HepG2 (cell line): ENCODE measurements around the gene ATP6V0E1. TPM values are rescaled to one million over a fixed set of nuclear protein-coding genes. Genes with fewer than 3 reads are reported as not detected.

Experiments
- ATF2 ChIP-seq: sonication (generic); formaldehyde crosslinking; IDR thresholded peaks from 2 replicates; pipeline ENCODE4 v1.4.0; 2020; ENCODE audit warnings: missing genetic modification reagents
- CREB1 ChIP-seq, 2 experiments: fragments of 450-650 bp in 1 of 2; IDR thresholded peaks; 2 replicates each; pipeline ENCODE4 v1.6.1; 2016 to 2017; ENCODE audit warnings: control low read depth in 1 of 2, mild to moderate bottlenecking in 1 of 2, missing compliant biosample characterization in 1 of 2, missing genetic modification characterization in 1 of 2
- E2F5 ChIP-seq: sonication (generic); formaldehyde crosslinking; conservative IDR thresholded peaks from 2 replicates; pipeline ENCODE4 v1.4.0; 2020; ENCODE audit warnings: missing genetic modification reagents
- PCBP1 ChIP-seq: fragments of 200-400 bp; formaldehyde crosslinking; IDR thresholded peaks from 2 replicates; pipeline ENCODE4 v1.6.1; 2017; ENCODE audit warnings: mild to moderate bottlenecking, low read depth, low read length, borderline replicate concordance
- RERE ChIP-seq: IDR thresholded peaks from 2 replicates; pipeline ENCODE4 v1.6.1; 2016; ENCODE audit warnings: low read depth, missing genetic modification reagents, missing compliant biosample characterization
- SOX5 ChIP-seq: IDR thresholded peaks from 2 replicates; pipeline ENCODE4 v1.6.1; 2016; ENCODE audit warnings: borderline replicate concordance
- TFDP1 ChIP-seq: IDR thresholded peaks from 2 replicates; pipeline ENCODE4 v1.6.1; 2016; ENCODE audit warnings: missing compliant biosample characterization, missing genetic modification reagents, borderline replicate concordance
- ZFP41 ChIP-seq: sonication (generic); formaldehyde crosslinking; IDR thresholded peaks from 2 replicates; pipeline ENCODE4 v1.4.0; 2020; ENCODE audit warnings: mild to moderate bottlenecking, missing genetic modification reagents, borderline replicate concordance
- ZHX2 ChIP-seq, 2 experiments: sonication (generic) in 1 of 2; formaldehyde crosslinking in 1 of 2; IDR thresholded peaks; 2 replicates each; pipeline versions ENCODE4 v1.6.1 to v1.9.0; 2014 to 2022; ENCODE audit warnings: antibody characterized with exemption in 1 of 2, borderline replicate concordance in 1 of 2, inconsistent platforms in 1 of 2, low read depth in 1 of 2, missing genetic modification reagents in 1 of 2
- ZNF460 ChIP-seq: sonication (generic); formaldehyde crosslinking; IDR thresholded peaks from 2 replicates; pipeline ENCODE4 v1.5.1; 2020; ENCODE audit warnings: missing genetic modification reagents, mild to moderate bottlenecking, borderline replicate concordance
- polyA plus RNA-seq, 8 experiments: library from polyadenylated mRNA; depleted of rRNA in 3 of 8; stranded (reverse) in 7 of 8; unstranded in 1 of 8; fragments of >200 nt; fragmentation: Illumina TruSeq in 4 of 8; extraction: Trizol in 4 of 8; gene quantifications; 2 replicates each; pipeline versions ENCODE4 v1.2.1 to v1.2.3, GENCODE V29; 2011 to 2016; ENCODE audit warnings: low read depth in 4 of 8, missing spikeins in 1 of 8, mixed read lengths in 1 of 8; ENCODE audit not compliant: insufficient read depth in 1 of 8
- total RNA-seq, 5 experiments: library from RNA; depleted of rRNA; stranded (reverse); fragments of >200 nt; fragmentation: Illumina TruSeq; extraction: Trizol; gene quantifications; 2 replicates each; pipeline ENCODE4 v1.2.3, GENCODE V29; 2016; ENCODE audit warnings: low read depth in 1 of 5

The ATP6V0E1 gene
- total and polyA plus RNA-seq, 2 of the 13 experiments (the other 11 are each of a cell fraction or from before 2014, with no cell fraction given) = 143 to 215 TPM

GRCh38 chr5:172983542-172984243 is at the start of gene ATP6V0E1 (continued):
- no peak for TF ChIP-seq RERE (CRISPR knock-in tag)
- peak; percentile 41; the same call in 1 of the 2 replicates for TF ChIP-seq ATF2 (CRISPR knock-in tag)
- TF ChIP-seq TFDP1 (CRISPR knock-in tag) = peak; percentile 69; the same call in 1 of the 2 replicates
- TF ChIP-seq ZNF460 (CRISPR knock-in tag) = no peak
- 0 out of 2 replicates have a peak, but pooled peaks have one; percentile 35 for TF ChIP-seq CREB1 (IDR thresholded peaks at IDR 0.05)
- no peak for TF ChIP-seq CREB1 (CRISPR knock-in tag; IDR thresholded peaks at IDR 0.05)
- peak; percentile 48; the same call in 1 of the 2 replicates for TF ChIP-seq SOX5
- no peak for TF ChIP-seq E2F5 (CRISPR knock-in tag)
- TF ChIP-seq ZHX2 (IDR thresholded peaks at IDR 0.05; ENCODE audit: low read depth) = no peak
- no peak for TF ChIP-seq ZHX2 (CRISPR knock-in tag; IDR thresholded peaks at IDR 0.05; ENCODE audit: borderline replicate concordance)
- TF ChIP-seq ZFP41 (CRISPR knock-in tag) = 0 out of 2 replicates have a peak, but pooled peaks have one; percentile 56
- TF ChIP-seq PCBP1 = 0 out of 2 replicates have a peak, but pooled peaks have one; percentile 67
